ENCODE results near the gene ARCN1.

The ARCN1 gene

GRCh38 chr11:118641397-118642019 lies 69.3 kb downstream of the ARCN1 start:
- no peak for TF ChIP-seq GATA2 (IDR thresholded peaks at IDR 0.05; ENCODE audit: low read depth, low read length)
- TF ChIP-seq GATA3 (IDR thresholded peaks at IDR 0.05; ENCODE audit: low read depth, low read length): no peak

GRCh38 chr11:118643142-118643994 lies 71.2 kb downstream of the ARCN1 start:
- TF ChIP-seq GATA3 (IDR thresholded peaks at IDR 0.05; ENCODE audit: low read depth, low read length): no peak
- TF ChIP-seq GATA2 (IDR thresholded peaks at IDR 0.05; ENCODE audit: low read depth, low read length): no peak

DNA sequence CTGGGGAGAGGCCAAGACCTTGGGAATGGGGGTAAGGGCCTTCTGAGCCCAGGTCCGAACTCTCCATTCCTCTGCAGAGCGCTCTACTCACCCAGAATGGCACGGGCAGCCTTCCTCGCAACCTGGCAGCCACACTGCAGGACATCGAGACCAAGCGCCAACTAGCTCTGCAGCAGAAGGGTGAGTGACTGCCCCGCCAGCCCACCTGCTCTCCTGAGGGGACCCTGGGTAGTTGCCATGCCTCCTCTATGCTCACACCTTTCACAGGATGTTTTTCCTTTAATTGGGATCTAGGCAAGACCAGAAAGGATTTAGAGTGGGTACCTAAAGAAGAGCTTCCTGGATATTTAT lies 71.8 kb downstream of the ARCN1 start:
- TF ChIP-seq GATA3 (IDR thresholded peaks at IDR 0.05; ENCODE audit: low read depth, low read length) (no peak), GATA2 (IDR thresholded peaks at IDR 0.05; ENCODE audit: low read depth, low read length) (no peak)

- TF ChIP-seq GATA2 (IDR thresholded peaks at IDR 0.05; ENCODE audit: low read depth, low read length) (no peak), GATA3 (IDR thresholded peaks at IDR 0.05; ENCODE audit: low read depth, low read length) (no peak)
These were observed 72.3 kb downstream of the ARCN1 start for GRCh38 chr11:118644496-118644895.

DNA sequence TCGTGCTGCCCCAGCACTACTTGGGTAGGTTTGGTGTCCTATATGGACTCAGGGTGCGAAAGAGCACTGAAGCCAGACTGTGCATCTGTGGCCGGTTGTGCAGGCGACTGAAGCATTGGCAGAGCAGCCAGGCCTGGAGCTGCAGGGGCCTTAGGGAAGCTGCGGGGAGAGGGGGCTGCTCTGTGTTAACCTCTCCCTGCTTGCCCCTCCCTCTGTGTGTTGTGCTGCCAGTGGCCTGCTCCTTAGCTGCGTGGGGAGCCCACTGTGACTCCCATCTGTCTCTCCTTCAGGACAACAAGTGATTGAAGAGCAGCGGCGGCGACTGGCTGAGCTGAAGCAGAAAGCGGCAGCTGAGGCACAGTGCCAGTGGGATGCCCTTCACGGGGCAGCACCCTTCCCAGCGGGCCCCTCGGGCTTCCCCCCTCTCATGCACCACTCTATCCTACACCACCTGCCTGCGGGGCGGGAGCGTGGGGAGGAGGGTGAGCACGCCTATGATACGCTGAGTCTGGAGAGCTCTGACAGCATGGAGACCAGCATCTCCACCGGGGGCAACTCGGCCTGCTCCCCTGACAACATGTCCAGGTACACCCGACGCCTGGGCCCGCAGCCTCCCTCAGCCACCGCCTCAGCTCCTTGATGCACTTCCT lies 73.0 kb downstream of the ARCN1 start:
- TF ChIP-seq GATA3 (IDR thresholded peaks at IDR 0.05; ENCODE audit: low read depth, low read length) (no peak), GATA2 (IDR thresholded peaks at IDR 0.05; ENCODE audit: low read depth, low read length) (no peak)

- TF ChIP-seq GATA2 (IDR thresholded peaks at IDR 0.05; ENCODE audit: low read depth, low read length) (no peak), GATA3 (IDR thresholded peaks at IDR 0.05; ENCODE audit: low read depth, low read length) (no peak)
These were observed 74.2 kb downstream of the ARCN1 start for GRCh38 chr11:118646393-118646792.

GRCh38 chr11:118648291-118648690 lies 76.1 kb downstream of the ARCN1 start:
- no peak for TF ChIP-seq GATA2 (IDR thresholded peaks at IDR 0.05; ENCODE audit: low read depth, low read length)
- TF ChIP-seq GATA3 (IDR thresholded peaks at IDR 0.05; ENCODE audit: low read depth, low read length): no peak

- TF ChIP-seq GATA2 (IDR thresholded peaks at IDR 0.05; ENCODE audit: low read depth, low read length): no peak
- TF ChIP-seq GATA3 (IDR thresholded peaks at IDR 0.05; ENCODE audit: low read depth, low read length): no peak
These were observed 77.7 kb downstream of the ARCN1 start for GRCh38 chr11:118649941-118650340.

DNA sequence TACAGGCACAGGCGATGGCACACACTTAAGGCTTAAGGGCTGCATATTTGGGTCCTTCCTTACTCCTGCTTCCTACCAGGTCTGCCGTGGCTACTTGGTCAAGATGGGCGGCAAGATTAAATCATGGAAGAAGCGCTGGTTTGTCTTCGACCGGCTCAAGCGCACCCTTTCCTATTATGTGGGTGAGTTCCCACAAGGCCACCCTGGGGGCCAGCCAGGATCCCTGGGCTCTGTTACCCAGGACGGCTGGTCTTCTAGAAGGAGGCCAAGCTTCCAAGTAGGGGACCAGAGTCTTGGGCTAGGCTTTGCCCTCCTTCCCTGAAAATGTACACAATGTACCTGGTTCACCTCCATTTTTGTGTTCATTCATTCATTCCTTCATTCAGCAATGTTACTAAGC lies 78.2 kb downstream of the ARCN1 start:
- TF ChIP-seq GATA2 (IDR thresholded peaks at IDR 0.05; ENCODE audit: low read depth, low read length) (no peak), GATA3 (IDR thresholded peaks at IDR 0.05; ENCODE audit: low read depth, low read length) (no peak)

GRCh38 chr11:118651820-118652219 lies 79.6 kb downstream of the ARCN1 start:
- TF ChIP-seq GATA2 (IDR thresholded peaks at IDR 0.05; ENCODE audit: low read depth, low read length): no peak
- TF ChIP-seq GATA3 (IDR thresholded peaks at IDR 0.05; ENCODE audit: low read depth, low read length): no peak
